GM19463 (cell line): ENCODE data around the gene TOGARAM2.

Source experiments
- ATAC-seq: cut with Tn5 transposase; IDR thresholded peaks from one replicate; pipeline ENCODE4 v1.9.1; 2021; ENCODE audit warnings: mild to moderate bottlenecking, moderate library complexity; ENCODE audit not compliant: unreplicated experiment

The TOGARAM2 gene

DNA sequence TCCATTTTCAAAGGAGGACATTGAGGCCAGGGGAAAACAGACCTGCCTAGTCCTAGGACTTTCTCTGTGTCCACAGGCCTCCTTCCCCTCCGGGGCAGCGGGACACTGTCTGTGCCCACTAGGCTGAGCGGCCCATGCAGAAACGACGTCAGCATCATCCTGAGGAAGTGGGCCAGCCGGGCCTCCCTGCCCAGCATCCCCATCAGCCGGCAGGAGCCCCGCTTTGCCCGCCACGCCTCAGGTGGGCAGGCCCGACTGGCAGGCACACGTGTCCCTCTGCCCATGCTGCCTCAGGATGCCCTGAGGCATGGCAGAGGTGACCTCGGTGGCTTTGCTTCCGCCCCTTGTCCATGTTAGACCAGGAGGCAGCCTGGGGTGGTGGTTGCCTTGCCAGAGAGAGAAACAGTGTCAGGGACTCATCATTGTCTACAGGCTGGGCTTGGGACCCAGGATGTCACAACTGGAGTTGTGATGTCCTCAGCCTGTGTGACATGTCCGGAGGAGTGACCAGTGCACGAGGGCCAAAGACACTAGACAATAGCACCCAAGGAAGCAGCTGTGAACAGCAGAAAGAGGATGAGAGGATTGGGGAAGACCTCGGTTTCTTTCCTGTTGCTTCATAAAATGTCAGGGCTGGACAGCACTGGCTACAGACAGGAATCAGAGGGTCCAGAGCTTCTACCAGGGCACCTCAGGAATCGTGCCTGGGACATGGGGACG, 36.8 kb downstream of the TOGARAM2 start:
- ATAC-seq, result no peak

DNA sequence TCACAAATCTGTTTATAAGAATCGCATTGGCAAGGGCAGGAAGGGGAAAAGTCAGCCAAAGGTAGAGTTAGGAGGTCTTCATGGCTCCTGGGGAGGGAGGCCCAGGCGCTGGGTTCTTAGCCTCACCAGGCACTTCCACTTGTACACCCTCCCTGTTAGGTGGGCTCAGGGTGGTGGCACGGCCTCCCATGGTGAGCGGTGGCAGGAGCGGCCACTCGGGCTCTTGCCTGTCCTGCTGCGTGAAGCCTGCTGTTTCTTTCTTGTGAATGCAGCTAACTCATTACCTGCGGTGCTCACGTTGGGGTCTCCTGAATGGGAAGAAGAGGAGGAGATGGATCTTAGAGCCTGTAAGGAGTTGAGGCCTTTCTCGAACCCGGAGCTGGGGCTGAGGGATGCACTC, 40.8 kb downstream of the TOGARAM2 start:
- no peak for ATAC-seq

DNA sequence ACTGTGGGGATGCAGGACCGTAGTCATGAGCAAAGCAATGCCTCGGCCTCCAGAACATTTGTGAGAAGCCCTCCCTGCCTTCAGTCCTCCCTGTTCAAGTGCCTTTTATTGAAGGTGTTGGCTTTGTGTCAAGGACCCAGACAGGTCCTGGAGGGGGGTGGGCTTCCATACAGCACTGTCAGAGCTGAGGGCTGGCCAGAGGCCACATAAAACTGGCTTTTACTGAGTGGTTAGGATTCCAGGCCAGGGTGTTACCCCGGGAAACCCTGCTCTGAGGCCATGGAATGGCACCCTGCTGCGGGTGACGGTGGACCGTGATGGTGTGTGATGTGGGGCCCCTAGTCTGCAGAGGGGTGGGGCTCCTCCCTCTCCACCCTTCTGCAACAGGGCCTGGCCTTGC, 41.6 kb downstream of the TOGARAM2 start:
- no peak for ATAC-seq

DNA sequence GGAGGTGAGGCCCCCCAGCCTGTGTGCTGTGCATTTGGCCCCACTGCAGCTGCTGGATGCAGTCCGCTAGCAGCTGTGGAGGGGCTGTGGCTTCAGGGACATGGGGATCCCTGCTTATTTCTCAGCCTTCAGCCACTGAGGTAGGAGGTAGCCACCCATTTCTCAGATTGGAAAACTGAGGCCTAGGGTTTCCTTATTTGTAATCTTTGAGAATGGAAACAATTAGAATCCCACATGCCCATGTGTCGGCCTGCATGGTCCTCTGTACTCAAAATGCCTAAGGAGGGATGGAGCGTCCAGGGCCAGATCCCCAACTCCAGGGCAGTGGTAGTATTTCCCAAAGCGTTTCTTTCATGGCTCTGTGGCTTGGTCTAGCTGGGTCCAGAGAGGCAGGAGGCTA, 42.1 kb downstream of the TOGARAM2 start:
- ATAC-seq, result no peak

DNA sequence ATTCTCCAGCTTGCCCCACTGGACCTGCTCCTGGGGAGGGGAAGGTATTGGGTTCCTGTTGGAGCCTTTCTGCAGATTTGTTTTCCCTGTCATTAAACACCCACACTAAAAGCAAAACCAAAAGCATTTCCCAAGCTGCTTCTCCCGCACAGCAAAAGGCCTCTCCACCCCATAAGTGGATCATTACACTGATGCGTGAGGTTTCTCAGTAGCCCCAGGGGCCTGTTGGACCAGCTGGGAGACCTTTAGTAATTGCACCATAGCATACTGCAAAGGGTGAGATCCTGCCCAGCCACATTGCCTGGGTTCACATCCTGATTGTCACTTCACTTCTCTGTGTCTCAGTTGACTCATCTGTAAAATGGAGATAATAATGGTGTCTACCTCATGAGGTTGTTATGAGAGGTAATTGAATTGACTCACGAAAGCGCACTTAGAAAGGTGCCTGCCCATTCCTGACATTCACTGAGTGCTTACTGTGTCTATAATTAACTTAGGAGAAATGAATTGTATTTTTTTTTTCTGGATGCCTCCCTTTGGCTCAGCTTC, 43.9 kb downstream of the TOGARAM2 start:
- ATAC-seq, result no peak

DNA sequence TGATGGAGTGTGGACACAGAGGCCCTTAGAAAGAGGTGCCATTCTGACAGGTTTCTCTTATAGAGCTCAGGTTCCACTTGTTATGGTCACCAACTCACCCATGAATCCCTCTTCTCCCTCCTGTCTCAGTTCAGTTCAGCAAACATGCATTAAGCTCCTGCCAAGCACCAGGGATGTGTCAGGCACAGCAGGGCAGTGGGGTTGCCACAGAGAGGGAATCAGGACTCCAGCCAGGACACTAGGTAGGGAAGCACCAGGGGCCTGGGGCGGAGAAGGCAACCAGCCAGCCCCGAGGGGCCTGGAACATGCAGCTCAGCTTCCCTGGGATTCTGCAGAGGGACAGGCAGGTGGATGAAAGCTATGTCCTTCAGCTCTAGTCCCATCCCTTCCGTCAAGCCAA, 44.6 kb downstream of the TOGARAM2 start:
- no peak for ATAC-seq

DNA sequence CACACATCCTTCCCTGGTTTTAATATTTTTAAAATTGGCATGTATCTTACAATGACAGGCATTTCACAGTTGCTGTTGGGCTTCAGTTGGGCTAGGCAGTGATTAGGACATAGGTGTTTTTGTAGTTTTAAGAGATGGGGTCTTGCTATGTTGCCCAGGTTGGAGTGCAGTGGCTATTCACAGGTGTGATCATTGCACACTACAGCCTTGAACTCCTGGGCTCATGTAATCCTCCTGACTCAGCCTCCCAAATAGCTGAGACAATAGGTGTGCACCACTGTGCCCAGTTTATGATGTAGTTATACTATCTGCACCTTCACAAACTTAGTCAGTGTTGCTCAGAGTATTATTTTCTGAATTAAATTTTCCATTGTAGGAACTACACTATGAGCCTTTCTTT, 49.9 kb downstream of the TOGARAM2 start:
- ATAC-seq, result no peak

DNA sequence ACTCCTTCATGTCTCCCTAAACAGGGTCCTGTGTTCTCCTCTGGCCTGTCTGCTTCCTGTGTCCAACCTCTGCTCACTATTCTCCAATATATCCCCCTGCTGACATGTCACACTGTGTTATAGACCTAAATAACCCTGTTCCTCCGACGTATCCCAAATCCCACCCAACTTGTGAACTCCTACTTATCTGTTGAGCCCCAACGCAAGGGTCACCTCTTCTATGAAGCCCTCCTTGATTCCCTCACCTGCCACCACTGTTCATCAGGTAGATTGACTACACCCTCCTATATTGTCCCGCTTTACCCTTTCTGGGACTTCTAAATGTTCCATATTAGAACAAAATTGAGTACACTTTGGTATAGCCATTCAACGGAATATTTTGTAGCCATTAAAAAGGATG, 51.1 kb downstream of the TOGARAM2 start:
- no peak for ATAC-seq

DNA sequence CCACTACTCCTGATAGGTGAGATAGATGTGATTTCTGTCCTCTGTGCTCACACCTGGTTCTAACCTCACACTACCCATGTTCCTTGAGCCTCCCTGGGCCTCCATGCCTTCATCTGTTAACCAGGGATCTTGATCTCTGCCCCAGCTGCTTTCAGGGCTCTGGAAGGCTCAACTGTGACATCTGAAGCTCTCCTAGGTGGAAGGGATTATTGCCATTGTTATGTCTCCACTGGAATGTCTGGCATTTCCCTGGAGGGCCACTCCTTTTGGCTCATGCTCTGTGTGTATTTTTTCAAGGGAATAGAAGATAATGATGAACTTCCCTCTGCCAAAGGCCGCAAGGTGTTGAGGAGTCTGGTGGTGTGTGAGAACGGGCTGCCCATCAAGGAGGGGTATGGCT, 52.1 kb downstream of the TOGARAM2 start:
- ATAC-seq, result no peak

DNA sequence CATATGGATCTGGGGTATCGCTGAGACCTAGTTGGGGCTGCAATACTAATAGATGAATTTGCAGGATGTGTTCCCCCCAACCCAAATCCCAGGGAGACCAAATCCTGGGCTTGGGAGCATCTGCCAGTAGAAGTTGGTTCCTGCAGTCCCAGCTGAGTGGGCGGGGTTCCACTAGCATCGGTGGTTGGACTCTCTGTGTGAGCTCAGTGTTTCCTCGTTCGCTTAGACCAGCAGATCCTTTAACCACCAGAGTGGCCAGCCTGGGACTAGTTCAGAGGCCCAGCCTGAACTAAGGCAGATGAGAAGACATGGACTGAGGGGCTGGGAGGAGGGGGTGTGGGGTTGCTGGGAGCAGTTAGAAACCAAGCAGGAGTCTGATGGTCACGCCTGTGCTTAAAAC, 52.6 kb downstream of the TOGARAM2 start:
- ATAC-seq, result no peak

DNA sequence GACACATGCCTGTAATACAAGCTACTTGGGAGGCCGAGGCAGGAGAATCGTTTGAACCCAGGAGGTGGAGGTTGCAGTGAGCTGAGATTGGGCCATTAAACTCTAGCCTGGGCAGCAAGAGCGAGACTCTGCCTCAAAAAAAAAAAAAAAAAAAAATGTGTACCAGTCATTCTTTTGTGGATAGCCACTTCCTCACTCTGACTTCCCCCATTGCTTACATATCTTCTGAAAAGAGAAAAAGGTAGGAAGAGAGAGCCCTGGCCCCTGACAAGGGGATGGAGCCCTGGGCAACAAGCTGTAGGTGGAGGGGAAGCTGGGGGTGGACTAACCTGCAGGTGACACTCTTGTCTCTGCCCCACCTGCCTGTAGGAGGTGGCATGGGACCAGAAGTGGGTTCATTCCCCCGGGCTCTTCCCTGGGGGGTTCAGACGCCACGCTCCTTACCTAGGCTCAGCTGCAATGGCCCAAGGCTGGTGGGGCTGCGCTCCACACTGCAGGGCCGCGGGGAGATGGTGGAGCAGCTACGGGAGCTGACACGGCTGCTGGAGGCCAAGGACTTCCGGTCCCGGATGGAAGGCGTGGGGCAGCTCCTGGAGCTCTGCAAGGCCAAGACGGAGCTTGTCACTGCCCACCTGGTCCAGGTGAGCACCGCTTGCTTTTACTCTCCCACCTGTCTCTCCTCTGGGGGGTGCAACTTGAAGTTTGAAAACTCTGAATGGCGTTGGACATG, 54.1 kb downstream of the TOGARAM2 start:
- no peak for ATAC-seq

DNA sequence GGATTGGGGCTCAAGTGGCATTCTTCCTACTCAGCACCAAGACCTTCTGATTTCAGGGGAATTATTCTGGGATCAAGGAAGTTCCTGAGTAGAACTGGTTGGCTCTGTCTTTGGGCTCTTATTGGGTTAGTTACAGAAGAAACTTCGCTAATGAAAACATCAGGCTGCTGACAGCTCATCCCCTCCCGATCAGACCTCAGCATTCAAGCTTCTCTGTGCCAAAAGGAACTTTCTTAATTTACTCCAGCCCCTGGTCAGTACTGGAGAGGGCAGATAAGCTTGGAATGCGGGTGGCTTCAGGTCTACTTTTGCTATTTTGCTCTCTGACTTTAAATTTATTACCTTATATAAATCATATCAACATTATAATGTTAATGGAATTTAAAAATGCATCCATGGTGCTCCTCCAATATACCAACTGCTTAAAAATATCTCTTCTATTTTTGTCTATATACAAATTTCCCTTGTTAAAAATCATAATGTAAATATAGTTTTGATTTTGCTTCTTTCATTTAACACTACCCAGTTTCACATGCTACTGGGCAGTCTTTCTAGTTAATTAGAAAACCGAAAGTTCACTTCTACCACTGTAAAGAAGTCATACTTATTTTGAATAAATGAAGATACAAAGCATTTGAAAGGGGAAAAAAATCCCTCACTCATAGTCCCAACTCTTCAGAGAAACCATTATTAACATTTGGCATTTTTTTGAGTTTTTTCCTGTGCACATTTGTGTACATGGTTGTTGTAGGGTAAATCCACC, 58.8 kb downstream of the TOGARAM2 start:
- no peak for ATAC-seq

DNA sequence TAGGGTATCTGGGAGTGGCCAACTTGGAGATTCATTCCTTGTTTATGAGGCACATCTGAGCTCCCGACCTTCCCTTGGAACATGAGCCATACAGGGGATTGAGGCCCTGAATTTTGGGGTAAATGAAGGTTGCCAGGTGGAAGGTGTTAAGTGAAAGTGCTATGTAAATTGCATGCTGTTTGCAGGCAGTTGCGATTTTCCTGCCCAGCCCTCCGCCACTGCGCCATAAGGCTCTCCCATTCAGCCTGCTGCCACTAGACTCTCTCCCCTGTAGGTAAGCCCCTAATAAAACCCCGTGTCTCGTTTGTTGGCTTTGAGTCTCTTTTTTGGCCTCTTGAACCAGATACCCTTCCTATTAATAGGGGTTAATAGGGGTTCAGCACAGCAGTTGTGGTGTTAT, 59.5 kb downstream of the TOGARAM2 start:
- no peak for ATAC-seq

DNA sequence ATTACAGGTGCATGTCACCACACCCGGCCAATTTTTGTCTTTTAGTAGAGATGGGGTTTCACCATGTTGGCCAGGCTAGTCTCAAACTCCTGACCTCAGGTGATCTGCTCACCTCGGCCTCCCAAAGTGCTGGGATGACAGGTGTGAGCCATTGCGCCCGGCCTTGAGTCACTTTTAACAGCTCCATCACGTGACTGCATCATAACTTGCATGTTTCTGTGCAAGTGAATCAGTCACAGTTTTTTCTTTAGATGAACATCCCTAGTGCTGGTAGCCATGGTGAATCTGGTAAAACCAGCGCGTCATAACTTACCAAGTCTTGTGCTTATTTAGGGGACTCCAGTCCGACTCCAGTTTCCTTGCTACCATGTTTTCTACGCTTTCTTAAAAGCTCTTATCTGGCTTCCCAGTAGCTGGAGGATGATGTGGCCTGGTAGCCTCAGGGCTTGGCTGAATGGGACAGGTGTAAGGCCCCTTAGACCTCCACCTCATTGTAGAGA, 60.1 kb downstream of the TOGARAM2 start:
- ATAC-seq, result no peak

DNA sequence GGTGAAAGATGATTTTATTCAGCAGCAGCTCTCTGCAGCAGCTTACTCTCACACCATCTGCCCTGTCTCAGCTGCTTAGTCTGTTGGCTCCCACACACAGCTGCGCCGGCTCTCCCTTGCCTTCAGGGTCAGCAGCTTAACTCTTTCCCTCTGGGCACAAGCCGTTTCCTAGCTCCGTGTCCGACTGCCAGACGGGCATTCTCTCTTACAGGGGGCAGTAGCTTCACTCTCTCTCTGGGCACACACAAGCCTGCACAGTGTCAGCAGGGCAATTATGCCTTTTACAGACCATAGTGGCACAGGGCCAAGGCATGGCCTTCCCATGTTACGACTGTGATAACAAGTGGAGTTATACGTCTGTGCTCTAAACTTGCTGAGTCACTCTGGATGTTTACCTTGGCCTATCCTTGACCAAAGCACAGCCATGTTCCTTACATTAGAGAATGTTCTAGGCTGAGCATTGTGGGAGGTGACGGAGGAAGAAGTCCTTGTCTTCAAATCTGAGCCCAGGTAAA, 61.5 kb downstream of the TOGARAM2 start:
- no peak for ATAC-seq

DNA sequence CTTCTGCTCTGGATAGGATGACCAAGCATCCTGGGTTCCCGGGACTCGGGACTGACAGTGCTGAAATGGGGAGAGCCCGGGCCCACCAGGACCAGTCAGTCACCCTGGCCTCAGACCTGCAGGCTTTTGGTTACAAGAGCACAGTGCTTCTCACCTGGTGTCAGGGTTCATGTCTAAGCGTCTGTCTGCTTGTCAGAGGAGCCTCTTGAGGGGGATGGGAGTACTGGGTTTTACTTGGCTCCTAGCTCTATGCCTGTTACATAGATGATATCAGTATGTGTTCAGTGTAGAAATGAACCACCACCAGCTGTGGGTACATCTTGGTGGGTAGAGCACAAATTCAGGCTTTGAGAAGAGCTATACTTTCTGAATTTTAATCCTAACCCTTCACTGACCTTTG, 63.4 kb downstream of the TOGARAM2 start:
- ATAC-seq, result no peak

DNA sequence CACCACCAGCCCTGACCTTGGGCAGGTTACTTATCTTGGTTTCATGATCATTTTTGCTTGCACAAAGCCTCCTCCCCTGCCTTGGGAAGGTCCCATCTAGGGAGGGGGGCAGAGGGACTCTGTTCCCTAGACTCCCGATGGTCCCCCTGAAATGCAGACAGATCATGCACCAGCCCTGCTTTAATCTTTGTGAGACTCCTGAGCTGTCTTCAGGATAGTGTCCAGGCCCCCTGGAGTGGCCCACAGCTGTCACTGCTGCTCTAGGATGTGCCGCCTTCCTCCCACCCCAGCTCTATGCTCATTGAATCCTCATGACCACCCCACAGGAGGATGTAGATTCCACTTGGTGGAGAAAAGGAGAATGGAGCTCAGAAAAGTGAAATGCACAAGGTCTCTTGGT, 65.2 kb downstream of the TOGARAM2 start:
- ATAC-seq, result no peak

DNA sequence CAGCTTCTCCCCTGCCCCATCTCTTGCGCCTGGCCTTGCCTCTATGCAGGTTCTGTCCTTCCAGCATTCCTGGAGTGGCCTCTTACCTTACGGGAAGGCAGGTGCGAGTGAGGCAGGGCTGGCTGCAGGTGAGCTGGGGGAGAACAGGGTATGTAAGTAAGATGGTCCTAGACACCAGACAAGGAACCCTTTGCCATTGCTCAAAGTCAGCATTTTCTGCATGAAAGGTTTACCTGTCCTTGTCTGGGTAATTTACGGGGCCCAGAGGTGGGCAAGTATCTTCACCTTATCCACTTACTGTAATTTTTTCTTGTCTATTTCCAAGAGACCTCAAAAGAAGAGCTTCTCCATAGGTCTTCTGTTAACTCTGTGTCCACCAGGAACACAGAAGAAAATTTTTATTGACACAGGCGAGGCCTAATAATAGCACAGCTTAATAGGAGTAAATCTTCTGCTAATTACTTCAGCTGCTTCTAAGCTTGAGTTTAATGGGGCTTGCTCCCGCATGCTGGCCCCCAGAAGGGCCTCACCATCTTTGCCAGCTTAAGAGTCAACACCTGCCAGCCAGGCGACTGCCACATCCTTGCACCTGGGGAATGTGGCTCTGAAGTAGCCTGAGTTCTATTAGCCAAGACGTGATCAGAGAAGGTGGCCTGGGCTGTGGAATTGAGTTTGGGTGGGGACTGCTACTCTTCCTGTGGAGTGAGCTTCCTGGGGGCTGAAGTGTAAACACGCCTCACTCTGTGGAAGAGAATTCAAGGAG, 66.2 kb downstream of the TOGARAM2 start:
- ATAC-seq, result no peak

DNA sequence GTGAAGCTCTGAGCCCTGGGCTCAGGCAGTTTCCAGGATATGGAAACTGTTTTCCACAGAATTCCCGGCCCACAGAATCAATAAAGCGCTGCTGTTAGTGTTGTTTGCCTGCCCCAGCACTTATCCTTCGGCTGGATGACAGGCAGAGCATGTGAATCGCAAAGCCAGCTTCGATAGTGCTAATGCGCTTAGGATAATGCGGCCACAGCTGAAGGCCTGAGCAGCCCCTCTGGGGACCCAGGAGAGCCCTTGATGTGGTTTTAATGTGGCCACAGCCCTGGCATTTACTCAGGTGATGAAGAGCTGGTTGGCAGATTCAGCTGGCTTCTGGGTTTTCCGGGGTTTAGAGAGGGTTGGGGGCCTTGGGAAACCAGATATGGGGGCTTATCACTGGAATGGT, 69.5 kb downstream of the TOGARAM2 start:
- ATAC-seq, result no peak

DNA sequence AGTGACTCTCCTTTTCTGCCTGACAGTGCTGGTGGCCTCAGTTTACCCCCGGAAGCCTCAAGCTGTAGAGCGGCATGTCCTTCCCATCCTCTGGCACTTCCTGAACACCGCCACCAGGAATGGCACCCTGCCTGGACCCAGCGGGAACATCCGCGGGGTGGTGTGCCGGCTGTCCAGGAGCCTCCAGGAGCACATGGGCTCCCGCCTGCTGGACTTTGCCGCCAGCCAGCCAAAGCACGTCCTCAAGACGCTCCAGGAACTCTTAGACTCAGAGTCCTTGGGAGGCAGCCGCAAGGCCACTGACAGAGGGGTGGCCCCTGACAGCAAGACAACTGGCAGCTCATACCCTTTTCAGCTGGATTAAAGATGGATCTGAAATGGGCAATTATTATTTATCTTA, 70.6 kb downstream of the TOGARAM2 start:
- no peak for ATAC-seq

DNA sequence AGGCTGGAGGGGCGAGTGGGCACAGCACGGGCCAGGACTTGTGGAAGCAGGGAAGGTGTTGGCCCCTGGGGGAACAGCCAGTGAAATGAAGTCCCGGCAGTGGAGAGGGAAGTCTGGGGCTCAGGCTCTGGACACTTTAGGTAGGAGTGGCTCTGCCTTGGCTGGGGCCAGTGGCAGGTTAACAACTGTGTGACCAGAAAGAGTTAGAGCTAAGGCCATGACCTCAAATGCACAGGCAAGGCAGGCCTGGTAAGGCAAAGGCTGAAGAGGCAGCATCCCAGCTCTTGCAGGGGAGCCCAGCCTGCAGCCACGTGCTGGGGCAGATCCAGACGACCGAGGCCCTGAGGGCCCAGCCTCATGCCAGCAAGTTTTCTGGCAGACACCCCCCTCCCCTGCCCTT, 71.7 kb downstream of the TOGARAM2 start:
- no peak for ATAC-seq
